Mucosa of gallbladder (tissue), 1 donor: ENCODE results near the gene PACRG. TPM values are rescaled to one million over a fixed set of nuclear protein-coding genes. Genes with fewer than 3 reads are reported as not detected.

Experiments
- DNase-seq: peaks from one replicate; pipeline ENCODE4 v3.0.0-alpha.2; 2020; ENCODE audit warnings: low spot score
- total RNA-seq: library from RNA; stranded (reverse); gene quantifications from one replicate; pipeline ENCODE4 v1.2.1, GENCODE V29; 2021
- donor health status: DM: no; HTN: no; CAD: no.

The PACRG gene
- total RNA-seq, 1 donor from 2014 or later = 3.2 TPM

- no peak for DNase-seq
Measured at GRCh38 chr6:163241683-163242082, 513.9 kb downstream of the PACRG start.

- DNase-seq = no peak
Measured at GRCh38 chr6:163243083-163243482, 515.3 kb downstream of the PACRG start.

GRCh38 chr6:163243692-163244589, 516.2 kb downstream of the PACRG start:
- DNase-seq = no peak

GRCh38 chr6:163248051-163248450, 520.3 kb downstream of the PACRG start:
- DNase-seq = no peak

- no peak for DNase-seq
Measured at GRCh38 chr6:163249651-163250101, 521.9 kb downstream of the PACRG start.

- DNase-seq = no peak
Measured at GRCh38 chr6:163250116-163250515, 522.3 kb downstream of the PACRG start.

- DNase-seq = no peak
Measured at GRCh38 chr6:163252061-163252591, 524.4 kb downstream of the PACRG start.

- no peak for DNase-seq
Measured at GRCh38 chr6:163253556-163254213, 525.9 kb downstream of the PACRG start.

GRCh38 chr6:163254341-163254835, 526.6 kb downstream of the PACRG start:
- no peak for DNase-seq

GRCh38 chr6:163255265-163255664, 527.5 kb downstream of the PACRG start:
- no peak for DNase-seq

GRCh38 chr6:163259689-163260088, 531.9 kb downstream of the PACRG start:
- no peak for DNase-seq

GRCh38 chr6:163260111-163260895, 532.5 kb downstream of the PACRG start:
- no peak for DNase-seq

- no peak for DNase-seq
Measured at GRCh38 chr6:163260911-163261310, 533.1 kb downstream of the PACRG start.

- no peak for DNase-seq
Measured at GRCh38 chr6:163261361-163261760, 533.6 kb downstream of the PACRG start.

GRCh38 chr6:163262080-163262479, 534.3 kb downstream of the PACRG start:
- no peak for DNase-seq

- peak; percentile 26 for DNase-seq
Measured at GRCh38 chr6:163263196-163263595, 535.4 kb downstream of the PACRG start.

GRCh38 chr6:163263998-163264661, 536.4 kb downstream of the PACRG start:
- peak; percentile 57 for DNase-seq

- DNase-seq = peak; percentile 35
Measured at GRCh38 chr6:163264662-163265035, 536.9 kb downstream of the PACRG start.

GRCh38 chr6:163281634-163282033, 553.9 kb downstream of the PACRG start:
- no peak for DNase-seq

- DNase-seq = no peak
Measured at GRCh38 chr6:163282672-163283071, 554.9 kb downstream of the PACRG start.

- DNase-seq = no peak
Measured at GRCh38 chr6:163284151-163284550, 556.4 kb downstream of the PACRG start.
